Measurements from ENCODE around the gene UBA52. TPM values are rescaled to one million over a fixed set of nuclear protein-coding genes. Genes with fewer than 3 reads are reported as not detected.
A peak's percentile ranks its signal among the peaks of the same experiment; 100 is the strongest.

UBA52 gene
- total RNA-seq, 2 donors from 2014 or later: 798 to 822 TPM

- ATAC-seq (no peak), DNase-seq (peak in 1 of 2 donors; percentile 32)
Measured at GRCh38 chr19:18612772-18613588, 41.3 kb downstream of the UBA52 start, which contains the start of gene TMEM59L. Gene TMEM59L (plus strand): TSS chr19:18612870. CDS start chr19:18612959, 89 bp downstream.

GRCh38 chr19:18613589-18614234 is 42.1 kb downstream of the UBA52 start:
- DNase-seq (no peak), ATAC-seq (no peak)
- intact Hi-C loops (cut with DNase I, micrococcal nuclease): no loop called here

More at GRCh38 chr19:18612772-18613588, 41.3 kb downstream of the UBA52 start, which contains the start of gene TMEM59L:
- intact Hi-C loops (cut with DNase I, micrococcal nuclease): no loop called here

- DNase-seq (no peak), ATAC-seq (no peak)
- intact Hi-C loops (cut with DNase I, micrococcal nuclease): no loop called here
Measured at GRCh38 chr19:18616023-18616422, 44.4 kb downstream of the UBA52 start.

- ATAC-seq (no peak), DNase-seq (no peak)
- intact Hi-C loops (cut with DNase I, micrococcal nuclease): no loop called here
Measured at GRCh38 chr19:18617562-18617961, 45.9 kb downstream of the UBA52 start.

GRCh38 chr19:18618236-18618635 is 46.6 kb downstream of the UBA52 start:
- DNase-seq (no peak), ATAC-seq (no peak)
- intact Hi-C loops (cut with DNase I, micrococcal nuclease): no loop called here

DNA sequence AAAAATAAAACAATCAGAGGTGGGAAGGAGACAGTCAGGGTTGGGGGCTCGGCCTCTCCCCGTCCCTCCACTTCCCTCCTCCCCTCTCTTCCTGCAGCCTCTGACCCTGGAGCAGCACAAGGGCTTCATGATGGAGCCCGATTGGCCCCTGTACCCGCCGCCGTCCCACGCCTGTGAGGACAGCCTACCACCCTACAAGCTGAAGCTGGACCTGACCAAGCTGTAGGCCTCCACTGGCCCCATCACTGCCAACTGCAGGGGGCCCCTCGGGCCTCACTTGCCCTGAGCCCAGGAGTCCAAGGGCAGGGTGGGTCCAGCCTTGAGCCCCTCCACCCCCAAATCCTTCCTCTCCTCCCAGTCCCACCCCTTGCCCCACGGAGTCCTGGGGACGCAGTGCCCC is 48.7 kb downstream of the UBA52 start:
- intact Hi-C loops (cut with DNase I, micrococcal nuclease): no loop called here
- DNase-seq: no peak
- ATAC-seq: no peak

- no peak for DNase-seq
- intact Hi-C loops (cut with DNase I, micrococcal nuclease): no loop called here
Measured at GRCh38 chr19:18620902-18621301, 49.2 kb downstream of the UBA52 start.

DNA sequence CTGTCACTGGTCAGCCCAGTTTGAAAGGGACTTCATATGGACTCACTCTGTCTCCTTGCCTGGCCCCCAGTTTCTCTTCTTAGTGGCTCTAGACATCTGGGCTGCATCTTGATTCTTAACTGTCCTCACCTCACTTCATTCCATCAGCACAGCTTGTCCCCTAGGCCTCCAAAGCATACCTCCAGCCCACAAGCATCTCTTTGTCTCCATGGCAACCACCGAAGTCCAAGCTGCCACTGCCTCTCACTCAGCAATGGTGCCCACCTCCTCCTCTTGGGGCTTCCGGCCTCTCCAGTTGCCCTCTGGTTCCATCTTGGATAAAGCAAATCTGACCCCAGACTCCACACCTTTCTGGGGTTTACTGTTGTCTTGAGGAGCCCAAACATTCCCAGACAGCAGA is 55.2 kb downstream of the UBA52 start:
- DNase-seq: no peak
- ATAC-seq: no peak
- intact Hi-C loops (cut with DNase I, micrococcal nuclease): no loop called here

More at GRCh38 chr19:18620902-18621301, 49.2 kb downstream of the UBA52 start:
- ATAC-seq: no peak

Other genes with a start within 250 kb of the UBA52 start
- 100 to 1,000 TPM; 106 to 148 TPM for gene LSM4, start 248.8 kb upstream of the UBA52 start, total RNA-seq
- gene PGPEP1, start 231.3 kb upstream of the UBA52 start, total RNA-seq: 100 to 1,000 TPM; 105 to 109 TPM
- 10 to 100 TPM; 32.2 to 87.6 TPM for gene GDF15, start 185.7 kb upstream of the UBA52 start, total RNA-seq
- gene LRRC25, start 174.2 kb upstream of the UBA52 start, total RNA-seq: 1 to 10 TPM in 1 of 2 donors, under 1 TPM in 1; 0.79 to 5.1 TPM
- gene SSBP4, start 152.5 kb upstream of the UBA52 start, total RNA-seq: 10 to 100 TPM; 37.4 to 50.7 TPM
- 10 to 100 TPM; 14.1 to 15.1 TPM for gene ISYNA1, start 133.7 kb upstream of the UBA52 start, total RNA-seq
- gene ELL, start 49.8 kb upstream of the UBA52 start, total RNA-seq: 10 to 100 TPM; 18.1 to 19.1 TPM
- 100 to 1,000 TPM; 174 to 197 TPM for gene FKBP8, start 28.3 kb upstream of the UBA52 start, total RNA-seq
- 10 to 100 TPM; 63.7 to 72.4 TPM for gene KXD1, start 14.0 kb upstream of the UBA52 start, total RNA-seq
- 10 to 100 TPM; 49.2 to 53.4 TPM for gene REX1BD, start 16.9 kb downstream of the UBA52 start, total RNA-seq
- 1 to 10 TPM; 1.3 to 2.4 TPM for gene CRLF1, start 34.9 kb downstream of the UBA52 start, total RNA-seq
- gene TMEM59L, start 41.0 kb downstream of the UBA52 start, total RNA-seq: 1 to 10 TPM in 1 of 2 donors, under 1 TPM in 1; 0.40 to 1.1 TPM
- gene KLHL26, start 65.2 kb downstream of the UBA52 start, total RNA-seq: 10 to 100 TPM in 1 of 2 donors, 1 to 10 TPM in 1; 8.5 to 10.1 TPM
- gene CRTC1, start 111.8 kb downstream of the UBA52 start, total RNA-seq: 10 to 100 TPM; 10.2 TPM
- not detected for gene COMP, start 219.4 kb downstream of the UBA52 start, total RNA-seq